Inferior parietal cortex (tissue), 1 donor: ENCODE measurements around the gene FLAD1.

Experiments used
- DNase-seq: peaks from one replicate; pipeline ENCODE4 v3.0.0-alpha.2; 2016; ENCODE audit errors: extremely low spot score

The FLAD1 gene

GRCh38 chr1:155017041-155017945 is 34.1 kb downstream of the FLAD1 start:
- DNase-seq: peak; percentile 84

GRCh38 chr1:155017946-155018316 is 34.8 kb downstream of the FLAD1 start:
- DNase-seq: no peak

GRCh38 chr1:155018617-155019348 is 35.6 kb downstream of the FLAD1 start:
- DNase-seq: no peak

- no peak for DNase-seq
Observed at GRCh38 chr1:155019377-155020245, 36.5 kb downstream of the FLAD1 start.

- DNase-seq: no peak
Observed at GRCh38 chr1:155022136-155022926, 39.2 kb downstream of the FLAD1 start.

- DNase-seq: no peak
Observed at GRCh38 chr1:155022927-155023236, 39.7 kb downstream of the FLAD1 start.

- no peak for DNase-seq
Observed at GRCh38 chr1:155023627-155024026, 40.5 kb downstream of the FLAD1 start.

- DNase-seq: no peak
Observed at GRCh38 chr1:155024315-155024714, 41.2 kb downstream of the FLAD1 start.

- DNase-seq: no peak
Observed at GRCh38 chr1:155026154-155026553, 43.0 kb downstream of the FLAD1 start.

- DNase-seq: no peak
Observed at GRCh38 chr1:155026588-155026987, 43.4 kb downstream of the FLAD1 start.

- no peak for DNase-seq
Observed at GRCh38 chr1:155029513-155030242, 46.5 kb downstream of the FLAD1 start.

- no peak for DNase-seq
Observed at GRCh38 chr1:155030243-155030795, 47.2 kb downstream of the FLAD1 start.

GRCh38 chr1:155030899-155031298 is 47.8 kb downstream of the FLAD1 start:
- DNase-seq: no peak

GRCh38 chr1:155032886-155033285 is 49.7 kb downstream of the FLAD1 start:
- no peak for DNase-seq

GRCh38 chr1:155033524-155033923 is 50.4 kb downstream of the FLAD1 start, which contains the start of the genes DCST1 and DCST2:
DCST1 (plus strand) TSS chr1:155033824; CDS start chr1:155034037, 213 bp downstream.
DCST2 (minus strand) TSS chr1:155033781; CDS start chr1:155033701, 80 bp downstream.
- no peak for DNase-seq

- DNase-seq: no peak
Observed at GRCh38 chr1:155034318-155035208, 51.4 kb downstream of the FLAD1 start.

GRCh38 chr1:155035936-155036335 is 52.8 kb downstream of the FLAD1 start:
- DNase-seq: no peak

- DNase-seq: no peak
Observed at GRCh38 chr1:155037043-155037442, 53.9 kb downstream of the FLAD1 start.

GRCh38 chr1:155037851-155038441 is 54.8 kb downstream of the FLAD1 start:
- DNase-seq: no peak
